SU-DHL-6 (cell line): ENCODE results near the gene CNGA3.

Source experiments
- H2AFZ ChIP-seq: fragments of 200-600 bp; sonication (generic); 2 replicates; pipeline ENCODE4 v1.6.1; 2014; ENCODE audit warnings: low read depth, mild to moderate bottlenecking, moderate library complexity, mixed read lengths, antibody characterized with exemption, low read length; ENCODE audit not compliant: severe bottlenecking
- H3F3A ChIP-seq: fragments of 200-600 bp; shearing (Covaris generic); 2 replicates; pipeline ENCODE4 v1.6.0; 2016; ENCODE audit warnings: antibody characterized with exemption, mild to moderate bottlenecking; ENCODE audit not compliant: insufficient read depth
- H3K27ac ChIP-seq: fragments of 200-600 bp; sonication (generic); 2 replicates; pipeline ENCODE4 v1.5.1; 2016; ENCODE audit warnings: low read depth, mild to moderate bottlenecking, low read length, moderate library complexity, mixed read lengths
- H3K27me3 ChIP-seq: fragments of 200-600 bp; sonication (generic), shearing (Covaris generic); 2 replicates; pipeline ENCODE4 v1.6.0; 2014; ENCODE audit warnings: mild to moderate bottlenecking, low read length
- H3K36me3 ChIP-seq: fragments of 200-600 bp; sonication (generic); 2 replicates; pipeline ENCODE4 v1.6.1; 2014; ENCODE audit warnings: mild to moderate bottlenecking, low read length, mixed read lengths
- H3K4me2 ChIP-seq: fragments of 300-600, 200-600 bp; shearing (Covaris generic), sonication (generic); 2 replicates; pipeline ENCODE4 v1.6.0; 2014; ENCODE audit warnings: low read length, low read depth, mild to moderate bottlenecking; ENCODE audit not compliant: poor library complexity, severe bottlenecking
- H3K4me3 ChIP-seq: fragments of 200-600 bp; sonication (generic); 2 replicates; pipeline ENCODE4 v1.5.1; 2014; ENCODE audit warnings: antibody characterized with exemption, low read length, mild to moderate bottlenecking, mixed read lengths; ENCODE audit not compliant: insufficient read depth, poor library complexity, severe bottlenecking
- H3K79me2 ChIP-seq: fragments of 200-600 bp; sonication (generic); 2 replicates; pipeline ENCODE4 v1.6.1; 2014; ENCODE audit warnings: mild to moderate bottlenecking, low read length, moderate library complexity; ENCODE audit not compliant: insufficient read depth
- H3K9ac ChIP-seq: fragments of 200-600 bp; sonication (generic); 2 replicates; pipeline ENCODE4 v1.7.0; 2014; ENCODE audit warnings: mild to moderate bottlenecking, low read length
- H3K9me2 ChIP-seq: fragments of 200-600 bp; sonication (generic); replicated peaks from 2 replicates; pipeline ENCODE4 v1.6.1; 2014; ENCODE audit warnings: low read length; ENCODE audit not compliant: insufficient read depth
- H3K9me3 ChIP-seq: fragments of 200-600 bp; sonication (generic); 2 replicates; pipeline ENCODE4 v1.6.1; 2014; ENCODE audit warnings: low read length, mixed read lengths; ENCODE audit not compliant: insufficient read depth
- H4K20me1 ChIP-seq: fragments of 200-600 bp; sonication (generic); 2 replicates; pipeline ENCODE4 v1.6.1; 2014; ENCODE audit warnings: low read depth, mild to moderate bottlenecking, antibody characterized with exemption, low read length, moderate library complexity, mixed read lengths
- EZH2phosphoT487 ChIP-seq: fragments of 200-600 bp; sonication (generic), shearing (Covaris generic); conservative IDR thresholded peaks from 2 replicates; pipeline ENCODE4 v1.6.1; 2018; ENCODE audit warnings: mild to moderate bottlenecking, antibody characterized with exemption, low read length, moderate library complexity, mixed read lengths
- TF ChIP-seq, protein P1 (sequence below): fragments of 200-600 bp; sonication (generic); IDR thresholded peaks from one replicate; pipeline ENCODE4 v1.5.1; 2017; ENCODE audit warnings: antibody characterized with exemption, mild to moderate bottlenecking, low read length, moderate library complexity; ENCODE audit not compliant: insufficient read depth, poor library complexity, severe bottlenecking

Gene CNGA3

GRCh38 chr2:98391581-98392270 is 45.5 kb downstream of the CNGA3 start:
- H3K9me2 ChIP-seq, result no peaks in the 10 kb centered on the region
- H3K79me2 ChIP-seq, result no peaks in the 10 kb centered on the region
- TF ChIP-seq, protein P1, sequence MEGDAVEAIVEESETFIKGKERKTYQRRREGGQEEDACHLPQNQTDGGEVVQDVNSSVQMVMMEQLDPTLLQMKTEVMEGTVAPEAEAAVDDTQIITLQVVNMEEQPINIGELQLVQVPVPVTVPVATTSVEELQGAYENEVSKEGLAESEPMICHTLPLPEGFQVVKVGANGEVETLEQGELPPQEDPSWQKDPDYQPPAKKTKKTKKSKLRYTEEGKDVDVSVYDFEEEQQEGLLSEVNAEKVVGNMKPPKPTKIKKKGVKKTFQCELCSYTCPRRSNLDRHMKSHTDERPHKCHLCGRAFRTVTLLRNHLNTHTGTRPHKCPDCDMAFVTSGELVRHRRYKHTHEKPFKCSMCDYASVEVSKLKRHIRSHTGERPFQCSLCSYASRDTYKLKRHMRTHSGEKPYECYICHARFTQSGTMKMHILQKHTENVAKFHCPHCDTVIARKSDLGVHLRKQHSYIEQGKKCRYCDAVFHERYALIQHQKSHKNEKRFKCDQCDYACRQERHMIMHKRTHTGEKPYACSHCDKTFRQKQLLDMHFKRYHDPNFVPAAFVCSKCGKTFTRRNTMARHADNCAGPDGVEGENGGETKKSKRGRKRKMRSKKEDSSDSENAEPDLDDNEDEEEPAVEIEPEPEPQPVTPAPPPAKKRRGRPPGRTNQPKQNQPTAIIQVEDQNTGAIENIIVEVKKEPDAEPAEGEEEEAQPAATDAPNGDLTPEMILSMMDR, result no peak
- no peaks in the 10 kb centered on the region for H3K27me3 ChIP-seq
- H3K9me3 ChIP-seq, result no peaks in the 10 kb centered on the region
- H2AFZ ChIP-seq, result no peak overlapping the region
- H3F3A ChIP-seq, result no peaks in the 10 kb centered on the region
- H3K27ac ChIP-seq, result no peak overlapping the region
- no peak overlapping the region for H3K4me3 ChIP-seq
- no peak overlapping the region for H3K9ac ChIP-seq
- no peaks in the 10 kb centered on the region for H3K36me3 ChIP-seq
- H4K20me1 ChIP-seq, result no peaks in the 10 kb centered on the region
- H3K4me2 ChIP-seq, result no peak overlapping the region

DNA sequence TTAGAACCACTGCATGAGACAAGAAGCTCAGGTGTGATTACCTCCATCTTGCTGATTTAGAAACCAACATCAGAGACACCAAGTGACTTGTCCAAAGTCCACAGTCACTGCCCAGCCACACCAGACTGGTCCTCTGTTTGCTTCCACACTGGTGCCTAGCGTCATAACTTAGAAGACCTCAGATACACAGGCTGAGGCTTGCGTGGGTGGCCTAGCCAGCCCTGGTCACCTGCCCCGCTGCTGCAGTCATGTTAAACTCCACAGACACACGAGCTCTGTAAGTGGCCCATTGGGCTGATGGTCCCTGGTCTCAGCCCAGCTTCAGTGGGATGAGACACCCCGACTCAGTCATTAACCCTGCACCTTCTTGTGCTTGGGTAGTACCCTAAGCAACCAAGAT is 47.1 kb downstream of the CNGA3 start:
- H3K79me2 ChIP-seq, result no peaks in the 10 kb centered on the region
- H3F3A ChIP-seq, result no peaks in the 10 kb centered on the region
- H2AFZ ChIP-seq, result no peak overlapping the region
- no peaks in the 10 kb centered on the region for H3K9me2 ChIP-seq
- no peak overlapping the region for H3K9ac ChIP-seq
- TF ChIP-seq, protein P1, result no peak
- TF ChIP-seq EZH2phosphoT487, result no peak
- H3K27me3 ChIP-seq, result no peaks in the 10 kb centered on the region
- H3K36me3 ChIP-seq, result no peaks in the 10 kb centered on the region
- no peaks in the 10 kb centered on the region for H4K20me1 ChIP-seq
- no peaks in the 10 kb centered on the region for H3K9me3 ChIP-seq
- H3K27ac ChIP-seq, result no peak overlapping the region
- no peak overlapping the region for H3K4me3 ChIP-seq
- H3K4me2 ChIP-seq, result no peak overlapping the region

GRCh38 chr2:98394595-98395153 is 48.4 kb downstream of the CNGA3 start:
- no peak overlapping the region for H2AFZ ChIP-seq
- no peak overlapping the region for H3K27ac ChIP-seq
- no peaks in the 10 kb centered on the region for H3F3A ChIP-seq
- TF ChIP-seq, protein P1, result no peak
- no peaks in the 10 kb centered on the region for H3K9me3 ChIP-seq
- H3K36me3 ChIP-seq, result no peaks in the 10 kb centered on the region
- H3K9me2 ChIP-seq, result no peaks in the 10 kb centered on the region
- H3K4me2 ChIP-seq, result no peak overlapping the region
- no peaks in the 10 kb centered on the region; the same call in 1 of the 2 replicates for H3K27me3 ChIP-seq
- no peaks in the 10 kb centered on the region for H4K20me1 ChIP-seq
- no peaks in the 10 kb centered on the region for H3K79me2 ChIP-seq
- no peak overlapping the region for H3K4me3 ChIP-seq
- no peak overlapping the region for H3K9ac ChIP-seq
